Esophagus muscularis mucosa (tissue), 3 donors: ENCODE measurements around the gene CCDC92.

Experiments
- EP300 ChIP-seq: sonication (generic); formaldehyde crosslinking; IDR thresholded peaks from one replicate; pipeline ENCODE4 v1.6.1; 2017; ENCODE audit warnings: antibody characterized with exemption
- TF ChIP-seq, protein P1 (sequence below), 3 experiments: fragments of 200-600 bp in 2 of 3; fragments of 450-650 bp in 1 of 3; sonication (generic) in 2 of 3; IDR thresholded peaks; one replicate each; pipeline ENCODE4 v1.5.1; 2017 to 2019; ENCODE audit warnings: antibody characterized with exemption in 3 of 3, mild to moderate bottlenecking in 2 of 3, moderate library complexity in 1 of 3

- TF ChIP-seq EP300 = no peak
- TF ChIP-seq, protein P1, sequence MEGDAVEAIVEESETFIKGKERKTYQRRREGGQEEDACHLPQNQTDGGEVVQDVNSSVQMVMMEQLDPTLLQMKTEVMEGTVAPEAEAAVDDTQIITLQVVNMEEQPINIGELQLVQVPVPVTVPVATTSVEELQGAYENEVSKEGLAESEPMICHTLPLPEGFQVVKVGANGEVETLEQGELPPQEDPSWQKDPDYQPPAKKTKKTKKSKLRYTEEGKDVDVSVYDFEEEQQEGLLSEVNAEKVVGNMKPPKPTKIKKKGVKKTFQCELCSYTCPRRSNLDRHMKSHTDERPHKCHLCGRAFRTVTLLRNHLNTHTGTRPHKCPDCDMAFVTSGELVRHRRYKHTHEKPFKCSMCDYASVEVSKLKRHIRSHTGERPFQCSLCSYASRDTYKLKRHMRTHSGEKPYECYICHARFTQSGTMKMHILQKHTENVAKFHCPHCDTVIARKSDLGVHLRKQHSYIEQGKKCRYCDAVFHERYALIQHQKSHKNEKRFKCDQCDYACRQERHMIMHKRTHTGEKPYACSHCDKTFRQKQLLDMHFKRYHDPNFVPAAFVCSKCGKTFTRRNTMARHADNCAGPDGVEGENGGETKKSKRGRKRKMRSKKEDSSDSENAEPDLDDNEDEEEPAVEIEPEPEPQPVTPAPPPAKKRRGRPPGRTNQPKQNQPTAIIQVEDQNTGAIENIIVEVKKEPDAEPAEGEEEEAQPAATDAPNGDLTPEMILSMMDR (IDR thresholded peaks at IDR 0.05) = no peak
Measured at GRCh38 chr12:123997033-123997822, 24.6 kb upstream of the CCDC92 start.
